ENCODE data around the gene PFDN4.
A peak's percentile ranks its signal among the peaks of the same experiment; 100 is the strongest.
"Not testable (repeated sequence)": the region's sequence is repeated elsewhere in the genome, so short reads cannot be mapped to it uniquely, and the experiment has no call there.

Gene PFDN4

DNA sequence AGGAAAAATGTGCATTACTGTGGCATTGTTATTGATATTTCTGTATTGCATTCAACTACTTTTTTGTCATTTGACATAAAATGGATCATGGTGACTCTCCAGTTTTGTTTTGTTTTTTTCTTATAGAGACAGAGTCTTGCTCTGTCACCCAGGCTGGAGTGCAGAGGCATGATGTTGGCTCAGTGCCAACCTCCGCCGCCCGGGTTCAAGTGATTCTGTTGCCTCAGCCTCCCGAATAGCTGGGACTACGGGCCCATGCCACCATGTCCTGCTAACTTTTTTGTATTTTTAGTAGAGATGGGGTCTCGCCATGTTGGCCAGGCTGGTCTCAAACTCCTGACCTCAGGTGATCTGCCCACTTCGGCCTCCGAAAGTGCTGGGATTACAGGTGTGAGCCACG, 16.8 kb downstream of the PFDN4 start:
- not testable (repeated sequence) for DNase-seq (ENCODE audit: low read depth)

DNA sequence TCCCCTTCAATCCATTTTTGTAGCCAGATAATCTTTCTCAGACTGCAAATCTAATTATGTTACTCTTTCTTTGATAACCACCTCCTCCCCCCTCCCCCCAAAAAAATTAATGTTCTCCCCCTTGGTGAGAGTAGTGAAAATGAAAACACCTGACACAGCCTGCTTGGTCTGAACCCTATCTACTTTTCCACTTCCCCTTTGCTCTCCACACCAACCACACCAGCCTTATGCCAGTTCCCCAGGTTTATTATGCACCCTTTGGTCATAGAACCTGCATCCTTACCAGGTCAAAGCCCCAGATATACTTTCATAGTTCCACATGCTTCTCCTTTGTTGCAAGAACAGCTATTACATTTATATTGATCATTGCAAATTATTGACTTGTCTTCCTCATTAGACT, 19.4 kb downstream of the PFDN4 start:
- no peak for DNase-seq (ENCODE audit: low read depth)

DNA sequence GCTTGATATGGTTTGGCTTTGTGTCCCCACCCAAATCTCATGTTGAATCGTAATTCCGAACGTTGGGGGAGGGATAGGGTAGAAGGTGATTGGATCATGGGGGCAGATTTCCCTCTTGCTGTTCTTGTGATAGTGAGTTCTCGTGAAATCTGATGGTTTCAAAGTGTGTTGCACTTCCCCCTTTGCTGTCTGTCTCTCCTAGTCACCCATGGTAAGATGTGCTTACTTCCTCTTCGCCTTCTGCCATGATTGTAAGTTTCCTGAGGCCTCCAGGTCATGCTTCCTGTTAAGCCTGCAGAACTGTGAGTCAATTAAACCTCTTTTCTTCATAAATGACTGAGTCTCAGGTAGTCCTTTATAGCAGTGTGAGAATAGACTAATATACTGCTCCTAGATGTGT, 19.9 kb downstream of the PFDN4 start:
- DNase-seq (ENCODE audit: low read depth): no peak

DNA sequence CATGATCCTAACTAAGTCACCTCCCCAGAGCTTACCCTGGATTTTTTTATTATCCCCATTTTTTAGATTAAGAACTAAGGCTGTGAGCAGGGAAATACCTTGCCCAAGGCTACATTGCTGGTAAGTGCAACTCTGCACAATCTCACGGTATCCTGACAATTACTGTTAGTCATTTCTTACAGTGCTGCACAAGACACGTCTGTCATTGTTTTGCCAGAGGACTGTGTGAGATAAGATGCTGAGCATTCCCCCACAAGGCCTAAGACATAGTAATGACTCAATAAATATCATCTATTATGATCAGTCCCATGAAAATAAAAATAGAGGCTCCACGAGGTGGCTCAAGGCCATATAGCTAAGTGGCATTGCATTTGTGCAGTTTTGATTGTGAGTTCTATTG, 21.0 kb downstream of the PFDN4 start:
- no peak for DNase-seq (ENCODE audit: low read depth)

DNA sequence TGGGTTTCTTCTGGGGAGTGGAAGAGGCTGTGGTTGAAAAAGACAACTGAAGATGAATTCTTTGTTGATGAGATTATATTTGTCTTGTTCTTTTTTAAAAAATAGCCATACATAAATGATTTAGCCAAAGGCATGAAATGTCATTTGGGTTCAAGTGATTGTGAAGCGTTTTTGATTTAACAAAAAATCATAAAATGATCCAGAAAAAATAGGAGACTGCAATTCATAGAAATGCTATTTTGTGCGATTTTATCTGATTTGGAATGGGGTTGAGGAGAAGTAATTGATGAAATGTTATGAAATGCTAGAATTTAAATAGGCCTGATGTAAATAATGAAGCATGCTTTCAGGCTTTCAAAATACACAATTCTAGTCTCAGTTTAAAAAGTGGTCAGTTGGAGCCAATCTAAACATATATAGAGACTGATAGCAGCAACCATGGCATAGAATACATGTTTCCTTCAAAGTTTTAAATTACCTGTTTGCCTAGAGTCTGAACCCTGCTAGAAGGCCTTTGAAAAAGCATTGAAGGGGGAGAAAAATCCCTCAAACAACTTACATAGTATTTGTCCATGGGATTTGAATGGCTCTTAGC, 21.8 kb downstream of the PFDN4 start:
- no peak for DNase-seq (ENCODE audit: low read depth)

DNA sequence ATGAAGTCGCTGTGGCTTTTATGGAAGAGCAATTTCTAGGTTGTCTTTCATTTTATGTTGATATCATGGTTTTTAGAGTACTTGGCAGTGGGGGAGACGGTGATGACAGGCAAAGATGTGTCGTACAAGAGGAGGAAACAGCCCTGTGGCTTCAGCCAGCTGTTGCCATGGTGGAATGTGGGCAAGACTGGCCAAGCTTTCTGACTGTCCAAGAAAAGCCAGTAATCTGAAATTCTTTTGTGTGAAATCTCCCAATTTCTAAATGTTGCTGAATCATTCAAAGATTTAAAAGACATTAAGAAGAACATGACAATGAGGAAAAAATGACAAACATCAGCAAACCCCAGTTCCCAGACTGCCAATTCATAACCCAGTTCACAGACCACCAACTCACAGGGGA, 23.1 kb downstream of the PFDN4 start:
- DNase-seq (ENCODE audit: low read depth): no peak

DNA sequence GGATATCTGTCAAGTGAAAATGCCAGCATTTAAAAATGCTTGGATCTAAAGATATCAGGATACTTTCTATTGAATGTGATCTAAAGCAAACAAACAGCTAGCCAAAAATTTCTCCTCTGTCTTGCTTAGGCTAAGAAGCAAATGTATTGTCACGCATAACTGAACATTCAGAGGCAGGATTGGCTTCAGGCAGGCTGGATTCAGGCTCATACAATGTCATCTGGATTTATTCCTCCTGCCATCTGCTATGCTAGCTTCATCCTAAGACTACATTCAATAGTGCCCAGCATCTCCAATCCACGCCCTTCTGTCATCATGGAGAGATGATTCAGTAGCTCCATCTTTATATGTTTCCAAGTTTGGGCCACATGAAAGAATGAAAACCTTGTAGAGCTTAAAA, 27.1 kb downstream of the PFDN4 start:
- DNase-seq (ENCODE audit: low read depth): no peak

DNA sequence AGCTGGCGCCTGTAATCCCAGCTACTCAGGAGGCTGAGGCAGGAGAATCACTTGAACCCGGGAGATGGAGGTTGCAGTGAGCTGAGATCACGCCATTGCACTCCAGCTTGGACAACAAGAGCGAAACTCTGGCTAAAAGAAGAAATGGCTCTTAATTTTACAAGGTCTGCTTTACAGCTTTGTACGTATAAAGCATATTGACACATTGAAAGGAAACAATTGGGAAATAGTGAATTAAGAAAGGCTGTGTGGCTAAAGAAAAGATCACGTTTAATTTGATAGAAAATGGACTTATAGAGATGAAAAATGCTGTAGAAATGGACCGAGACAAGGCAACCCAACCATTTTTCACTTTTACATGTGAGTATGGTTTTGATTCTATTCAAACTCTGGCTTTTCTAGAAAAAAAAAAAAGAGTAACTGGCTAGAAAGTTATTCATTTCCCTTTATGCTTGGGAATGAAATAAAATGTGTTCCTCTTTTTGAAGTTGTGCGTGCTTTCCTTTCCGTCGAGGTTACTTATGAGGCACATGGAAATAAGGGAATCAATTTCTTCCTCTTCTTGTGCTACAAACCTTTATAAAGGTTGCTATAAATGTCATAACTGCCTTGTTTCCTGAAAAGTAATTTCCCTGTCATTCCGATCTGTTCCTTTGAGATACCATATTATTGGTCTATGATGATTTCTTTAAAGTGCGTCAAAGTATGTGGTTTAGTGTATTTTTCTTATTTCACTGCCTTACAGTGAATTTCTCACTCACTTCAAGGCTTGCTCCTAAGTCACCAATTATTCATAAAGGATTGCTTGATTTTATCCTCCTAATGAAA, 29.4 kb downstream of the PFDN4 start:
- no peak for DNase-seq (ENCODE audit: low read depth)

DNA sequence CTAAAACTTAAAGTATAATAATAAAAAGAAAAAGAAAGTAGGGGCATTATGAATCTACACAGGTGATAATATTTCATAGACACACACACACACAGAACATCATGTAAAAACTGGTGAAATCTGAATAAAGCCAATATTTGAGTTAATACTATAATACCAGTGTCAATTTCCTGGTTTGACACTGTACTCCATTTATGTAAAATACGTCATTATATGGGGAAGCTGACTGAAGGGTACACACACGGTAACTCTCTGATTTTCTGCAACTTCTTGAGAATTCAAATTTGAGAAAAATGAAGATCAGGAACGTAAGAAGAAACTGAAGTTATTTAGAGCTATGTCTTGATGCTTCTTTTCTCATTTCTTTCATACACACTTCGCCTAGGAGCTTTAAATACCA, 36.2 kb downstream of the PFDN4 start:
- no peak for DNase-seq (ENCODE audit: low read depth)

DNA sequence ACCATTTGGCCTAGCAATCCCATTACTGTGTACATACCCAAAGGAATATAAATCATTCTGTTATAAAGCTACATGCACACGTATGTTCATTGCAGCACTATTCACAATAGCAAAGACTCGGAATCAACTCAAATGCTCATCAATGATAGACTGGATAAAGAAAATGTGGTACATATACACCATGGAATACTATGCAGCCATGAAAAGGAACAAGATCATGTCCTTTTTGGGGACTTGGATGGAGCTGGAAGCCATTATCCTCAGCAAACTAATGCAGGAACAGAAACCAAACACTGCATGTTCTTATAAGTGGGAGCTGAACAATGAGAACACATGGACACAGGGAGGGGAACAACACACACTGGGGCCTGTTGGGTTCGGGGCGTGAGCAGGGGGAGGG, 40.8 kb downstream of the PFDN4 start:
- not testable (repeated sequence) for DNase-seq (ENCODE audit: low read depth)

DNA sequence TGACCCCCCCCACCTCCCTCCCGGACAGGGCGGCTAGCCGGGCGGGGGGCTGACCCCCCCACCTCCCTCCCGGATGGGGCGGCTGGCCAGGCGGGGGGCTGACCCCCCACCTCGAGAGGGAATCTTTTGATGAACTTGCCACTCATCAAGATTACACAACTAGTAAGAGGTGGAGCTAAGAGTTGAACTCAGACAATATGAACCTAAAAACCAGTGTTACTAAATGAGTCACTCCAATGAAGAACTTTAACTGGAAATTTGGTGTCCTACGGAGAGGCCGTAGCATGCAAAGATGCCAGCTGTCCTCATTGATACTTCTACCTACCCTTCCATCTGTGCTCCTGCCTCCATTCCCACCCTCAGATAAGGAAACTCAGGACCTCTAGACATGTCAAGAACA, 42.8 kb downstream of the PFDN4 start:
- no peak for DNase-seq (ENCODE audit: low read depth)

DNA sequence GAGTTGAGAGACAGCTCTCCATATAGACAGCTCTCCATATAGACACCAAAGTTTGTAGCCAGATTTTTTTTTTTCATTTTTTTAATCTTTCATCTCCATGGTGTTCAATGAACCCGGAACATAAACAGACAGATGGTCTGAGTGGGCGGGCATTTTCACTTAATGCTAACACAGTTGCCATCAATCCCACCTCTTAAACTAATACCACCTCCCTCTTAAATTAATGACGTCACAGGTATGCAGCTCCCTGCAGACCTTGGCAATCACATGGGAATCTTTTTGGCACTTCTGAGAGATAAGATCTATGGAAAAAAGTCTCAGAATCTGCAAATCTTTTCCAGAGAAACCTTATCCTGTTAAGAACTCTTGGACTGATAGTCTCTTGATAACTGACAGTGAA, 43.2 kb downstream of the PFDN4 start:
- no peak for DNase-seq (ENCODE audit: low read depth)

DNA sequence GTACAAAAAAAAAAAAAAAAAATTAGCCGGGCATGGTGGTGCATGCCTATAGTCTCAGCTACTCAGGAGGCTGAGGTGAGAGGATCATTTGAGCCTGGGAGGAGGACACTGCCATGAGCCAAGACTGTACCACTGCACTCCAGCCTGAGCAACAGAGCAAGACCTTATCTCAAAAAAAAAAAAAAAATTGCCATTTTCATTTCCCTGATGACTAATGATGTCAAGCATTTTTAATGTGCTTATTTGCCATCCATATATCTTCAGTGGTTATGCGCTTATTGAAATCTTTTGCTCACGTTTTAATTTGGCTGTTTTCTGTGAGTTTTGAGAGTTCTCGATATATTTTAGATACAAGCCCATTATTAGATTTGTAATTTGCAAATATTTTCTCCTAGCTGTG, 46.7 kb downstream of the PFDN4 start:
- DNase-seq (ENCODE audit: low read depth): peak; percentile 22

DNA sequence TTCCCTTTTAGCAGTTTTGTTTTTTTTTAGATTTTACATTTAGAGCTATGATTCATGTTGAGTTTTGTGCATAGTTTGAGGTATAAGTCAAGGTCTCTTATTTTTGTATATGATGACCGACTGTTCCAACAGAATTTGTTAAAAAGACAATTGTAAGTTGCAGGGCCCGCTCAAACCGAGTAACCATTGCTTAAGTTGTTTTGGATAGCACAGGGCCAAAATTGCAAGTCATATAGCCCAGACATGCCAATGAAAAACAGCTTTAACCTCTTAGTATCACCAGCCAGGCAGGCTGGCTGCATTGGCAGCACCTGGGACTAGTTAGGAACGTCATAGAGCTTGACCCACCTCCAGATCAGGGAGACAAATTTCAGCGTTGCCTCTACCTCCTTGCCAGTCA, 47.3 kb downstream of the PFDN4 start:
- peak; percentile 20 for DNase-seq (ENCODE audit: low read depth)

DNA sequence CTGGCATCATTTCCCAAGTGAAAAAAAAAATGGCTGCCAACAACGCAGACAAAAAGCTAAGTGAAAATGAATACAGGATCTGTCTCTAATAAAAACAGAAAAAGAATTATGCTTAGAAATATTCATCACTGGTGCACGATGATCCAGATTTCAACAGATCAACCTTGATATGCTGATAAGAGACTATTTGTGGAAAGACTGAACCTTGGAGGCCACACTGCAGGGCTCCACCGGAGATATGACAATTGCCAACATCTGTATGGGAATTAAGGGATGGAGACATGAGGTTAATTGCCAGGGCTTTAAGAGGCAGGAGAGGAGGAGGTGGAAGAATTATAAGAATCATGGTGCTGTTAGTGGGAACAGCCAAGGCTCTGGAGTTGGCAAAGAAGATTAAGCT, 48.3 kb downstream of the PFDN4 start:
- no peak for DNase-seq (ENCODE audit: low read depth)

DNA sequence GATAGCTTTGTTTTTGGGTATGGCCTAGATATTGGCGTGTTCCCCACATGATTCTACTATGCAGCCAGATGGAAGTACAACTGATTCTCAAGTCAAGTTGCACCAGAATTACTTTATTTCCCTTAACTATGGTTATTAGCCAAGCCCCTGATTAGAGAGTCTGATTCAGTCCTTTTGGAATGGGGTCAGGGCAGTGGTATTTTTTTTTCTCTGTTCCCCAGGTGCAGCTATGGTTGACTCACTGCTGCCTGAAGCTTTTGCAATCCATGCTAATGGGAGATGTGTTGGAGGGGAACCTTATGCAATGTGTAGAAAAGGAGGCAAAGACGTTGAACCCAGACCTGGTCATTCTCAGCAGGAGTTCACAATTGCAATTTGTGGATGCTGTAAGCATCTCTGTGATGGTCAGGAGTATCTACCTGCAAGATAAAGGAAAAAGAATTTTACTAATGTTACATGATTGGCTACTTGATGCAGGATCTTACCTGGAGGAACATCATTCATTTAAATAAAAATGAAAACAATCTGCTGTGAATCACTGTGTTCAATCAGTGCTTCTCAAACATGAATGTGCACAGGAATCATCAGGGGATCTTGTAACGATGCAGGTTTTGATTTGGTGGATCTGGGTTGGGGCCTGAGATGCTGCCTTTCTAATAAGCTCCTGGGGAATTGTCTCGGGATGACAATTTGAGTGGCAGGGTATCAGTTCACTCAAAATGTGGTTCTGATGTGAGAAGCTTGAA, 49.4 kb downstream of the PFDN4 start:
- DNase-seq (ENCODE audit: low read depth): peak; percentile 77

DNA sequence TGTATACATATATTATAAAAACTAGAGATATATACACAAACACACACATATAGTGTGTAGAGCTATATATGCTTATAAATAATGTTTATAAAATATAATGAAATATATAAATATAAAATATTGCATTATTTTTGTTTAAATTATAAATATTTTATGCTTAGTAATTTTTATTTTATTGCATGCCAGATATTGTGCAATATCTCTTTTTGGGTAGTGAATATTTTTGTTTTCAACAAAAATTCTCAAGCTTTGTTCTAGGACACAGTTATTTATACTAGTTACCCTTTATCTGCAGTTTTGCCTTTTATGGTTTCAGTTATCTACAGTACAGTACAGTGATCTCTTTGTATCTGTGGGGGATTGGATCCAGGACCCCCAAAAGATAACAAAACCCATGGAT, 52.2 kb downstream of the PFDN4 start:
- no peak for DNase-seq (ENCODE audit: low read depth)

DNA sequence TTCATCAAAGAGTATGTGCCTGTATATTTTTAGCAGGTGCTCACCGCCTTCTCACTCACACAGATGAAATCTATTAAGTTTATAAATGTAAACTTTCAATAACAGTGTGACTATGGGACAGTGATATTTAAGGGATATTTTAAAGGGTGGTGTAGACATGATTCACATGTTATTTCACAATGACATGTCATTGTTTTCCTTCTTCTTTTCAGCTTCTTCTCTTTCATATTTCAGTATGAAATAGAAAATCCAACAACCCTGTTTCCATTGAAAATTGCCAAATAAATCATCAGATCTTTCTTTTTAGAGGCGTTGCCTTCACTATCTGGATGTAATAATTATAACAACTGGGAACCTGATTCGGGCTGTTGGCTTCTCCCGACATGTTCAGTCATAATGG, 54.8 kb downstream of the PFDN4 start:
- no peak for DNase-seq (ENCODE audit: low read depth)

DNA sequence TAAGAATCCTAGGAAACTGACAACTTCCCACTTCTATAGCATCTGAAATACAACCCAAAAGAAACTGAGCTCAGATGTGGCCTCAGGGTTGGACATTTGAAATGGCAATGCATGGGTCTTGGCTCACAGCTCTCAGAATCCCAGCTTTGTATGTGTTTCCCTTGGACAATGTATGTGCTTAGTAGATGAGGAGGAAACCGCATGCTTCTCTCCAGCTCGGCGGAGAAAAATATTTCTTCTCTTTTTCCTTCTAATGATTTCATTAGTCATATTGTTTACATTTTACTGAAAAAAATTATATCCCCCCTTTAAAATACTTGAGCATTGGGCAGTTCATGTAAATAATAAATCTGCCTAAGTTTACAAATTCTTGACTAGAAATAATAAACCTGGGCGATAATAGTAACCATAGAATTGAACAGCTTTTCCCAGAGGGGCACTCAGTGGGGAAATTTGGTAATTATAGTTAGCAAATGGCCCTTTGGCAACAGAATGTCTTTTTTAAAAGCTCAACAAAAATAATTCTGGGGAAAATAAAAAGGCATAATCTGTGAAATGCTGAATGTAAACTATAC, 55.3 kb downstream of the PFDN4 start:
- no peak for DNase-seq (ENCODE audit: low read depth)

DNA sequence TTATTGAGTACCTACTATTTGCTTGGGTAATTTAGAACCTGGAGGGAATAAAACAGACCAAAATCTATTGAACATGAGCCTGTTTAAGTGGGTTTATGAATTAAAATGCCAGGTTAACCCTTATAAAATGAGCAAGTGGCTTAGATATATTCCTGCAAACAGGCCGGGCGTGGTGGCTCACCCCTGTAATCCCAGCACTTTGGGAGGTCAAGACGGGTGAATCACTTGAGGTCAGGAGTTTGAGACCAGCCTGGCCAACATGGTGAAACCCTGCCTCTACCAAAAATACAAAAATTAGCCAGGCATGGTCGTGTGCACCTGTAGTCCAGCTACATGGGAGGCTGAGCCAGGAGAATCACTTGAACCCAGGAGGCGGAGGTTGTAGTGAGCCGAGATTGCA, 57.9 kb downstream of the PFDN4 start:
- not testable (repeated sequence) for DNase-seq (ENCODE audit: low read depth)

DNA sequence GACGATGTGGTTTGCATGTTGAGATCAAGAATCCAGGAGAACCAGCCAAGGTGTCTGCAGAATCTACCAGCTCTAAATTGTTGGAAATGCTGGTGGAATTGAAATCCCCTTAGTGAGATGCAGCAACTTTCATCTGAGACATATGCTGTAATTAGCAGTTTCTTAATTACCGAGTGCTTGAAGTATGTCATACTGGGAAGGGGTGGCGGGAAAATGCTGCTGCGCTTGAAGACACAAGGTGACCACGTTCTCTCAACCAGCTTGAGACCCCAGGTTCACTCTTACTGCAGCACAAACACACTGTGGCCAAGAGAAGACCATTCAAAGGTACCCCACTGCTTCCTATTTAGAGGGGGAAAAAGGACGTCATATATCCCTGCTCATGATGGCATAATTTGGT, 59.0 kb downstream of the PFDN4 start:
- no peak for DNase-seq (ENCODE audit: low read depth)

DNA sequence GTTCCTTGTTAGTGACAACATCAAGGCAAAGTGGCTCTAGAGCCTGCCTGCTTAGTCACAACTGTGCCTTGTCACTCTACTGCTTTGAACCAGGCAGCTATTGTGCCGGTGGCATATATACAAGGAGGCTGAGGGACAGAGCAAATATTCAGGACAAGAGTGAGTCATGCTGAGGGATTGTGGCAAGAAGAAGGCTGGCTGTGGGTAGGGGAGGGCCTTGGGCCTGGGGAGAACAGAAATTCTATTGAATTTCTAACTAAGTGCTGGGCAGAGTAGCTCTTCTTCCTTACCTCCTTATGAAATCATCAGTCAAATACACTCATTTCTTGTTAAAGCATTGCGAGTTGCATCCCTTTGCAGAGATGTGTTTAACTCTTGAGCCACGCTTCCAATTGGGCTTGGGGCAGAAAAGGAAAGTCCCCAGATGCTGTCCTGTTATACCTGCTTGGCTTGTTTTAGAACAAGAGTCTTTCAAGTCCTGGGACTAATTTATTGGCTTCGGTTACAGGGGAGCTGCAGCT, 59.7 kb downstream of the PFDN4 start:
- peak; percentile 26 for DNase-seq (ENCODE audit: low read depth)

DNA sequence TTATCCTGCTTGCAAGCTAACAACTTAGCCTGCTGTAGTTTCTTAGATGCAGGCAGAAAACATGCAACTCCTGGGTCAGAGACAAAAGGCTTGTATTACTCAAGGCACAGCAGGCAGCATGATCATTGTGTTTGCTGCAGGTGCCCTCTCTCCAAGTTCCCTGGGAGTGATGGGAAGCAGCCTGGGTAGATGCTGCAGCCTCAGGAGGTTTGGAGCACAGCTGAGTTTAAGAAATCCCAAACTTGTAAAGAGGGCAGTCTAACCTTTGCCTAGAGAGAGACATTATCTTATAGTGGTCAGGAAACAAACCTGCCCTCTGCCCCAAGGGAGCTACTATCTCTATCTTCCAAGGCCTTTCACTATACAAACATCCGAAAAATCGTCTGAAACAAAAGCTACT, 61.1 kb downstream of the PFDN4 start:
- no peak for DNase-seq (ENCODE audit: low read depth)
